HEK293 (cell line): ENCODE results near the gene ELAVL2.
A peak's percentile ranks its signal among the peaks of the same experiment; 100 is the strongest.

Experiments
- EGR2 ChIP-seq: fragments of 450-650 bp; formaldehyde crosslinking; IDR thresholded peaks from 2 replicates; pipeline ENCODE4 v1.5.1; 2016; ENCODE audit warnings: low read depth, missing biosample characterization, missing genetic modification characterization
- KLF1 ChIP-seq: fragments of 450-650 bp; formaldehyde crosslinking; IDR thresholded peaks from 2 replicates; pipeline ENCODE4 v1.5.1; 2016; ENCODE audit warnings: missing biosample characterization, missing genetic modification characterization
- MEIS1 ChIP-seq: sonication (generic); formaldehyde crosslinking; IDR thresholded peaks from 2 replicates; pipeline ENCODE4 v1.8.1; 2022; ENCODE audit warnings: missing genetic modification reagents, mild to moderate bottlenecking, borderline replicate concordance
- MYNN ChIP-seq: fragments of 450-650 bp; formaldehyde crosslinking; IDR thresholded peaks from 2 replicates; pipeline ENCODE4 v1.5.1; 2016; ENCODE audit warnings: missing biosample characterization, missing genetic modification characterization, borderline replicate concordance
- OSR2 ChIP-seq: fragments of 450-650 bp; formaldehyde crosslinking; IDR thresholded peaks from 2 replicates; pipeline ENCODE4 v1.5.1; 2016; ENCODE audit warnings: missing biosample characterization, missing genetic modification characterization
- OVOL3 ChIP-seq: fragments of 450-650 bp; formaldehyde crosslinking; IDR thresholded peaks from 2 replicates; pipeline ENCODE4 v1.5.1; 2016; ENCODE audit warnings: missing biosample characterization, missing genetic modification characterization
- ZBTB1 ChIP-seq: fragments of 450-650 bp; formaldehyde crosslinking; IDR thresholded peaks from 2 replicates; pipeline ENCODE4 v1.5.1; 2016; ENCODE audit warnings: missing biosample characterization, missing genetic modification characterization
- ZBTB11 ChIP-seq: fragments of 450-650 bp; formaldehyde crosslinking; conservative IDR thresholded peaks from 2 replicates; pipeline ENCODE4 v1.5.1; 2016; ENCODE audit warnings: low read depth, missing biosample characterization, missing genetic modification characterization
- ZBTB8A ChIP-seq: fragments of 450-650 bp; formaldehyde crosslinking; IDR thresholded peaks from 2 replicates; pipeline ENCODE4 v1.5.1; 2016; ENCODE audit warnings: missing biosample characterization, missing genetic modification characterization
- ZFP37 ChIP-seq: fragments of 450-650 bp; formaldehyde crosslinking; IDR thresholded peaks from 2 replicates; pipeline ENCODE4 v1.5.1; 2016; ENCODE audit warnings: missing biosample characterization, missing genetic modification characterization
- ZNF155 ChIP-seq: fragments of 450-650 bp; formaldehyde crosslinking; IDR thresholded peaks from 2 replicates; pipeline ENCODE4 v1.5.1; 2016; ENCODE audit warnings: missing biosample characterization, missing genetic modification characterization
- ZNF23 ChIP-seq: fragments of 450-650 bp; formaldehyde crosslinking; IDR thresholded peaks from 2 replicates; pipeline ENCODE4 v1.5.1; 2016; ENCODE audit warnings: missing biosample characterization, missing genetic modification characterization, borderline replicate concordance
- ZNF248 ChIP-seq: fragments of 450-650 bp; formaldehyde crosslinking; IDR thresholded peaks from 2 replicates; pipeline ENCODE4 v1.5.1; 2017; ENCODE audit warnings: missing biosample characterization, missing genetic modification characterization
- ZNF266 ChIP-seq: fragments of 450-650 bp; formaldehyde crosslinking; IDR thresholded peaks from 2 replicates; pipeline ENCODE4 v1.5.1; 2016; ENCODE audit warnings: missing biosample characterization, missing genetic modification characterization, low read depth
- ZNF335 ChIP-seq: fragments of 450-650 bp; formaldehyde crosslinking; conservative IDR thresholded peaks from 2 replicates; pipeline ENCODE4 v1.5.1; 2016; ENCODE audit warnings: missing biosample characterization, missing genetic modification characterization
- ZNF416 ChIP-seq: fragments of 450-650 bp; formaldehyde crosslinking; IDR thresholded peaks from 2 replicates; pipeline ENCODE4 v1.5.1; 2016; ENCODE audit warnings: missing biosample characterization, missing genetic modification characterization
- ZNF510 ChIP-seq: fragments of 450-650 bp; formaldehyde crosslinking; IDR thresholded peaks from 2 replicates; pipeline ENCODE4 v1.5.1; 2018; ENCODE audit warnings: mild to moderate bottlenecking, missing genetic modification characterization, missing biosample characterization; ENCODE audit not compliant: insufficient replicate concordance
- ZNF548 ChIP-seq: fragments of 450-650 bp; formaldehyde crosslinking; IDR thresholded peaks from 2 replicates; pipeline ENCODE4 v1.5.1; 2016; ENCODE audit warnings: missing biosample characterization, missing genetic modification characterization
- ZNF558 ChIP-seq: fragments of 450-650 bp; formaldehyde crosslinking; IDR thresholded peaks from 2 replicates; pipeline ENCODE4 v1.5.1; 2016; ENCODE audit warnings: missing biosample characterization, missing genetic modification characterization
- ZNF623 ChIP-seq: fragments of 450-650 bp; formaldehyde crosslinking; IDR thresholded peaks from 2 replicates; pipeline ENCODE4 v1.5.1; 2016; ENCODE audit warnings: missing biosample characterization, missing genetic modification characterization
- ZNF624 ChIP-seq: fragments of 450-650 bp; formaldehyde crosslinking; IDR thresholded peaks from 2 replicates; pipeline ENCODE4 v1.5.1; 2017; ENCODE audit warnings: missing biosample characterization, missing genetic modification characterization
- ZNF664 ChIP-seq: fragments of 450-650 bp; formaldehyde crosslinking; IDR thresholded peaks from 2 replicates; pipeline ENCODE4 v1.5.1; 2016; ENCODE audit warnings: missing biosample characterization, missing genetic modification characterization
- ZNF677 ChIP-seq: fragments of 450-650 bp; IDR thresholded peaks from 2 replicates; pipeline ENCODE4 v1.5.0; 2018; ENCODE audit warnings: missing biosample characterization, mild to moderate bottlenecking, missing genetic modification characterization, moderate library complexity
- ZNF777 ChIP-seq: fragments of 450-650 bp; formaldehyde crosslinking; IDR thresholded peaks from 2 replicates; pipeline ENCODE4 v1.5.1; 2017; ENCODE audit warnings: missing biosample characterization, missing genetic modification characterization, borderline replicate concordance
- ZNF837 ChIP-seq: fragments of 450-650 bp; formaldehyde crosslinking; IDR thresholded peaks from 2 replicates; pipeline ENCODE4 v1.5.1; 2016; ENCODE audit warnings: missing biosample characterization, missing genetic modification characterization
- TF ChIP-seq, protein P1 (sequence below): fragments of 450-650 bp; formaldehyde crosslinking; IDR thresholded peaks from 2 replicates; pipeline ENCODE4 v1.5.1; 2016; ENCODE audit warnings: missing biosample characterization, missing genetic modification characterization
- TF ChIP-seq, protein P2 (sequence below): fragments of 450-650 bp; formaldehyde crosslinking; IDR thresholded peaks from 2 replicates; pipeline ENCODE4 v1.5.1; 2016; ENCODE audit warnings: missing biosample characterization, missing genetic modification characterization
- TF ChIP-seq, protein P3 (sequence below): fragments of 450-650 bp; formaldehyde crosslinking; IDR thresholded peaks from 2 replicates; pipeline ENCODE4 v1.5.1; 2016; ENCODE audit warnings: missing biosample characterization, missing genetic modification characterization
- TF ChIP-seq, protein P4 (sequence below): fragments of 450-650 bp; formaldehyde crosslinking; IDR thresholded peaks from 2 replicates; pipeline ENCODE4 v1.5.1; 2016; ENCODE audit warnings: missing biosample characterization, missing genetic modification characterization

Gene ELAVL2

DNA sequence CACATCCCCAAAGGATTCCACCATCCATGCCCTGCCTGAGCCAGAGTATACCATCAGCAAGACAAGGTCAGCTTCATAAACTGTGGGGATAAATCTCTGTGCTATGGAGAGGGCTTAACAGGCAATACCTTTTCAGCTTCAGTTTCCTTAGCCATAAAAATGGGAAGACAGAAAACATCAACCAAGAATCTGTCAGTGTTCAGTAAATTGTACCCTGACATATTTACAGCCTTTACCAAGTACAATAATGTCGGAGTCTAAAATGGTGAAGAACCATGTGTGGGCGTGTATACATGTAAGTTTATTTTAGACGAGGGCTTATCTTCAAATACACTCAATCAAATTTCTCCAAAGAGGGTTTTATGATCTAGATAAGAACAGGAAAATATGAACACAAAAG, 94.7 kb downstream of the ELAVL2 start (continued):
- TF ChIP-seq, protein P1, sequence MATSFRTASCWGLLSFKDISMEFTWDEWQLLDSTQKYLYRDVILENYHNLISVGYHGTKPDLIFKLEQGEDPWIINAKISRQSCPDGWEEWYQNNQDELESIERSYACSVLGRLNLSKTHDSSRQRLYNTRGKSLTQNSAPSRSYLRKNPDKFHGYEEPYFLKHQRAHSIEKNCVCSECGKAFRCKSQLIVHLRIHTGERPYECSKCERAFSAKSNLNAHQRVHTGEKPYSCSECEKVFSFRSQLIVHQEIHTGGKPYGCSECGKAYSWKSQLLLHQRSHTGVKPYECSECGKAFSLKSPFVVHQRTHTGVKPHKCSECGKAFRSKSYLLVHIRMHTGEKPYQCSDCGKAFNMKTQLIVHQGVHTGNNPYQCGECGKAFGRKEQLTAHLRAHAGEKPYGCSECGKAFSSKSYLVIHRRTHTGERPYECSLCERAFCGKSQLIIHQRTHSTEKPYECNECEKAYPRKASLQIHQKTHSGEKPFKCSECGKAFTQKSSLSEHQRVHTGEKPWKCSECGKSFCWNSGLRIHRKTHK (tag by site-specific recombination), result no peak
- TF ChIP-seq ZNF266 (tag by site-specific recombination) (no peak), ZBTB11 (tag by site-specific recombination) (no peak), ZNF664 (tag by site-specific recombination) (no peak), ZNF777 (tag by site-specific recombination) (no peak), ZNF23 (tag by site-specific recombination) (no peak), KLF1 (tag by site-specific recombination) (peak; percentile 36; the same call in 1 of the 2 replicates), OVOL3 (tag by site-specific recombination) (peak; percentile 71; the same call in 1 of the 2 replicates), ZNF624 (tag by site-specific recombination) (no peak), ZNF837 (tag by site-specific recombination) (no peak), ZNF335 (tag by site-specific recombination) (no peak), ZBTB8A (tag by site-specific recombination) (peak; percentile 24; the same call in 1 of the 2 replicates), ZNF677 (tag by site-specific recombination) (no peak), ZFP37 (tag by site-specific recombination) (no peak), MYNN (tag by site-specific recombination) (no peak), ZNF623 (no peak), EGR2 (tag by site-specific recombination) (peak; percentile 48), ZNF416 (tag by site-specific recombination) (no peak), OSR2 (peak; percentile 74), ZNF558 (tag by site-specific recombination) (no peak), ZNF510 (tag by site-specific recombination) (no peak), ZNF155 (tag by site-specific recombination) (no peak), MEIS1 (CRISPR knock-in tag) (no peak), ZBTB1 (tag by site-specific recombination) (no peak), ZNF248 (tag by site-specific recombination) (no peak), ZNF548 (no peak)
- TF ChIP-seq, protein P2, sequence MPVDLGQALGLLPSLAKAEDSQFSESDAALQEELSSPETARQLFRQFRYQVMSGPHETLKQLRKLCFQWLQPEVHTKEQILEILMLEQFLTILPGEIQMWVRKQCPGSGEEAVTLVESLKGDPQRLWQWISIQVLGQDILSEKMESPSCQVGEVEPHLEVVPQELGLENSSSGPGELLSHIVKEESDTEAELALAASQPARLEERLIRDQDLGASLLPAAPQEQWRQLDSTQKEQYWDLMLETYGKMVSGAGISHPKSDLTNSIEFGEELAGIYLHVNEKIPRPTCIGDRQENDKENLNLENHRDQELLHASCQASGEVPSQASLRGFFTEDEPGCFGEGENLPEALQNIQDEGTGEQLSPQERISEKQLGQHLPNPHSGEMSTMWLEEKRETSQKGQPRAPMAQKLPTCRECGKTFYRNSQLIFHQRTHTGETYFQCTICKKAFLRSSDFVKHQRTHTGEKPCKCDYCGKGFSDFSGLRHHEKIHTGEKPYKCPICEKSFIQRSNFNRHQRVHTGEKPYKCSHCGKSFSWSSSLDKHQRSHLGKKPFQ (tag by site-specific recombination), result peak; percentile 53; the same call in 1 of the 2 replicates
- TF ChIP-seq, protein P3, sequence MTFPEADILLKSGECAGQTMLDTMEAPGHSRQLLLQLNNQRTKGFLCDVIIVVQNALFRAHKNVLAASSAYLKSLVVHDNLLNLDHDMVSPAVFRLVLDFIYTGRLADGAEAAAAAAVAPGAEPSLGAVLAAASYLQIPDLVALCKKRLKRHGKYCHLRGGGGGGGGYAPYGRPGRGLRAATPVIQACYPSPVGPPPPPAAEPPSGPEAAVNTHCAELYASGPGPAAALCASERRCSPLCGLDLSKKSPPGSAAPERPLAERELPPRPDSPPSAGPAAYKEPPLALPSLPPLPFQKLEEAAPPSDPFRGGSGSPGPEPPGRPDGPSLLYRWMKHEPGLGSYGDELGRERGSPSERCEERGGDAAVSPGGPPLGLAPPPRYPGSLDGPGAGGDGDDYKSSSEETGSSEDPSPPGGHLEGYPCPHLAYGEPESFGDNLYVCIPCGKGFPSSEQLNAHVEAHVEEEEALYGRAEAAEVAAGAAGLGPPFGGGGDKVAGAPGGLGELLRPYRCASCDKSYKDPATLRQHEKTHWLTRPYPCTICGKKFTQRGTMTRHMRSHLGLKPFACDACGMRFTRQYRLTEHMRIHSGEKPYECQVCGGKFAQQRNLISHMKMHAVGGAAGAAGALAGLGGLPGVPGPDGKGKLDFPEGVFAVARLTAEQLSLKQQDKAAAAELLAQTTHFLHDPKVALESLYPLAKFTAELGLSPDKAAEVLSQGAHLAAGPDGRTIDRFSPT (tag by site-specific recombination), result no peak
- TF ChIP-seq, protein P4, sequence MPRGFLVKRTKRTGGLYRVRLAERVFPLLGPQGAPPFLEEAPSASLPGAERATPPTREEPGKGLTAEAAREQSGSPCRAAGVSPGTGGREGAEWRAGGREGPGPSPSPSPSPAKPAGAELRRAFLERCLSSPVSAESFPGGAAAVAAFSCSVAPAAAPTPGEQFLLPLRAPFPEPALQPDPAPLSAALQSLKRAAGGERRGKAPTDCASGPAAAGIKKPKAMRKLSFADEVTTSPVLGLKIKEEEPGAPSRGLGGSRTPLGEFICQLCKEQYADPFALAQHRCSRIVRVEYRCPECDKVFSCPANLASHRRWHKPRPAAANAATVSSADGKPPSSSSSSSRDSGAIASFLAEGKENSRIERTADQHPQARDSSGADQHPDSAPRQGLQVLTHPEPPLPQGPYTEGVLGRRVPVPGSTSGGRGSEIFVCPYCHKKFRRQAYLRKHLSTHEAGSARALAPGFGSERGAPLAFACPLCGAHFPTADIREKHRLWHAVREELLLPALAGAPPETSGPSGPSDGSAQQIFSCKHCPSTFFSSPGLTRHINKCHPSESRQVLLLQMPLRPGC (tag by site-specific recombination), result peak; percentile 33; the same call in 1 of the 2 replicates
